NCI-H345 (cell line): ENCODE data around the gene PRR35.
A peak's percentile ranks its signal among the peaks of the same experiment; 100 is the strongest.

ENCODE experiments used
- DNase-seq: peaks from one replicate; lab custom pipeline; 2025; lab: John Stamatoyannopoulos, UW

PRR35 gene

GRCh38 chr16:528111-529011 lies 31.8 kb upstream of the PRR35 start:
- DNase-seq, result peak; percentile 23

- no peak for DNase-seq
Observed at GRCh38 chr16:529012-529575, 31.1 kb upstream of the PRR35 start.

GRCh38 chr16:530111-530817 lies 29.9 kb upstream of the PRR35 start:
- DNase-seq, result no peak

GRCh38 chr16:531494-532125 lies 28.6 kb upstream of the PRR35 start:
- no peak for DNase-seq

- DNase-seq, result peak; percentile 27
Observed at GRCh38 chr16:533391-534123, 26.6 kb upstream of the PRR35 start.

GRCh38 chr16:534135-534534 lies 26.1 kb upstream of the PRR35 start:
- peak; percentile 34 for DNase-seq

GRCh38 chr16:534856-535445 lies 25.2 kb upstream of the PRR35 start:
- no peak for DNase-seq

- DNase-seq, result no peak
Observed at GRCh38 chr16:535446-536405, 24.5 kb upstream of the PRR35 start.

- no peak for DNase-seq
Observed at GRCh38 chr16:536746-537145, 23.4 kb upstream of the PRR35 start.

GRCh38 chr16:537415-538335 lies 22.5 kb upstream of the PRR35 start:
- no peak for DNase-seq

- no peak for DNase-seq
Observed at GRCh38 chr16:539901-540530, 20.2 kb upstream of the PRR35 start.

- no peak for DNase-seq
Observed at GRCh38 chr16:540645-541340, 19.4 kb upstream of the PRR35 start.

GRCh38 chr16:543301-544164 lies 16.7 kb upstream of the PRR35 start:
- DNase-seq, result no peak

- DNase-seq, result no peak
Observed at GRCh38 chr16:544517-544916, 15.7 kb upstream of the PRR35 start.

GRCh38 chr16:546909-547770 lies 13.1 kb upstream of the PRR35 start:
- DNase-seq, result peak; percentile 67

GRCh38 chr16:548586-548985 lies 11.6 kb upstream of the PRR35 start:
- no peak for DNase-seq
